Rectal smooth muscle tissue (tissue), 1 donor: Measurements from ENCODE around the gene SCD5.

Experiments used
- H3K27ac ChIP-seq: one replicate; pipeline ENCODE4 v1.7.0; 2013; ENCODE audit warnings: low read depth, low read length, inconsistent platforms
- H3K27me3 ChIP-seq: one replicate; pipeline ENCODE4 v1.7.0; 2013; ENCODE audit warnings: low read length; ENCODE audit not compliant: control insufficient read depth, insufficient read depth
- H3K36me3 ChIP-seq: one replicate; pipeline ENCODE4 v1.7.0; 2013; ENCODE audit warnings: low read length; ENCODE audit not compliant: control insufficient read depth, insufficient read depth
- H3K4me1 ChIP-seq: one replicate; pipeline ENCODE4 v1.7.0; 2013; ENCODE audit warnings: low read length; ENCODE audit not compliant: control insufficient read depth, insufficient read depth
- H3K4me3 ChIP-seq: one replicate; pipeline ENCODE4 v1.7.0; 2013; ENCODE audit warnings: low read length
- H3K9ac ChIP-seq: one replicate; pipeline ENCODE4 v1.7.0; 2013; ENCODE audit warnings: low read length

Gene SCD5

GRCh38 chr4:82704156-82704555, 94.4 kb downstream of the SCD5 start:
- no peak overlapping the region for H3K27ac ChIP-seq
- H3K4me1 ChIP-seq = no peaks in the 10 kb centered on the region

GRCh38 chr4:82698412-82698811, 100.2 kb downstream of the SCD5 start:
- H3K4me1 ChIP-seq = no peaks in the 10 kb centered on the region
- H3K9ac ChIP-seq = no peak overlapping the region
- no peaks in the 10 kb centered on the region for H3K36me3 ChIP-seq
- H3K27me3 ChIP-seq = no peaks in the 10 kb centered on the region
- no peak overlapping the region for H3K27ac ChIP-seq
- no peak overlapping the region for H3K4me3 ChIP-seq

More at GRCh38 chr4:82704156-82704555, 94.4 kb downstream of the SCD5 start:
- Histone ChIP-seq H3K27me3 (no peaks in the 10 kb centered on the region), H3K9ac (no peak overlapping the region), H3K36me3 (no peaks in the 10 kb centered on the region), H3K4me3 (no peak overlapping the region)

- Histone ChIP-seq H3K4me1 (no peaks in the 10 kb centered on the region), H3K9ac (no peak overlapping the region), H3K36me3 (no peaks in the 10 kb centered on the region), H3K27ac (no peak overlapping the region), H3K27me3 (no peaks in the 10 kb centered on the region), H3K4me3 (no peak overlapping the region)
These were observed 101.0 kb downstream of the SCD5 start for GRCh38 chr4:82697561-82697960.

GRCh38 chr4:82696117-82696860, 102.3 kb downstream of the SCD5 start:
- no peak overlapping the region for H3K27ac ChIP-seq
- H3K4me3 ChIP-seq = no peak overlapping the region
- no peak overlapping the region for H3K9ac ChIP-seq
- no peaks in the 10 kb centered on the region for H3K36me3 ChIP-seq
- H3K4me1 ChIP-seq = no peaks in the 10 kb centered on the region
- H3K27me3 ChIP-seq = no peaks in the 10 kb centered on the region

GRCh38 chr4:82694892-82695291, 103.7 kb downstream of the SCD5 start:
- no peaks in the 10 kb centered on the region for H3K27me3 ChIP-seq
- H3K27ac ChIP-seq = no peak overlapping the region
- H3K36me3 ChIP-seq = no peaks in the 10 kb centered on the region
- H3K4me3 ChIP-seq = no peak overlapping the region
- H3K4me1 ChIP-seq = no peaks in the 10 kb centered on the region
- H3K9ac ChIP-seq = no peak overlapping the region

GRCh38 chr4:82694046-82694445, 104.5 kb downstream of the SCD5 start:
- Histone ChIP-seq H3K9ac (no peak overlapping the region), H3K27ac (no peak overlapping the region), H3K4me1 (no peaks in the 10 kb centered on the region), H3K36me3 (no peaks in the 10 kb centered on the region), H3K4me3 (no peak overlapping the region), H3K27me3 (no peaks in the 10 kb centered on the region)

GRCh38 chr4:82692101-82692780, 106.4 kb downstream of the SCD5 start:
- no peaks in the 10 kb centered on the region for H3K36me3 ChIP-seq
- no peak overlapping the region for H3K4me3 ChIP-seq
- H3K27me3 ChIP-seq = no peaks in the 10 kb centered on the region
- no peaks in the 10 kb centered on the region for H3K4me1 ChIP-seq
- no peak overlapping the region for H3K27ac ChIP-seq
- H3K9ac ChIP-seq = no peak overlapping the region

GRCh38 chr4:82691431-82691830, 107.2 kb downstream of the SCD5 start:
- H3K27me3 ChIP-seq = no peaks in the 10 kb centered on the region
- H3K4me3 ChIP-seq = no peak overlapping the region
- H3K36me3 ChIP-seq = no peaks in the 10 kb centered on the region
- H3K4me1 ChIP-seq = no peaks in the 10 kb centered on the region
- no peak overlapping the region for H3K27ac ChIP-seq
- no peak overlapping the region for H3K9ac ChIP-seq

GRCh38 chr4:82688091-82688795, 110.4 kb downstream of the SCD5 start:
- Histone ChIP-seq H3K27ac (no peak overlapping the region), H3K27me3 (no peaks in the 10 kb centered on the region), H3K36me3 (no peaks in the 10 kb centered on the region), H3K4me1 (no peaks in the 10 kb centered on the region), H3K4me3 (no peak overlapping the region), H3K9ac (no peak overlapping the region)

GRCh38 chr4:82687531-82687930, 111.1 kb downstream of the SCD5 start:
- Histone ChIP-seq H3K4me1 (no peaks in the 10 kb centered on the region), H3K9ac (no peak overlapping the region), H3K36me3 (no peaks in the 10 kb centered on the region), H3K27ac (no peak overlapping the region), H3K27me3 (no peaks in the 10 kb centered on the region), H3K4me3 (no peak overlapping the region)

GRCh38 chr4:82681754-82682153, 116.8 kb downstream of the SCD5 start:
- H3K4me3 ChIP-seq = no peak overlapping the region
- no peak overlapping the region for H3K27ac ChIP-seq
- H3K36me3 ChIP-seq = no peaks in the 10 kb centered on the region
- H3K27me3 ChIP-seq = no peaks in the 10 kb centered on the region
- H3K9ac ChIP-seq = no peak overlapping the region
- no peaks in the 10 kb centered on the region for H3K4me1 ChIP-seq

GRCh38 chr4:82680834-82681233, 117.8 kb downstream of the SCD5 start:
- Histone ChIP-seq H3K4me1 (no peaks in the 10 kb centered on the region), H3K4me3 (no peak overlapping the region), H3K27ac (no peak overlapping the region), H3K9ac (no peak overlapping the region), H3K27me3 (no peaks in the 10 kb centered on the region), H3K36me3 (no peaks in the 10 kb centered on the region)
